ENCODE results near the gene NAP1L4.

Gene NAP1L4

GRCh38 chr11:2919188-2919587, 72.9 kb downstream of the NAP1L4 start:
- no peak overlapping the region for H3K27ac ChIP-seq (ENCODE audit: low read length)
- no peaks in the 10 kb centered on the region for H3K9me3 ChIP-seq (ENCODE audit: insufficient read depth, low read length)
- no peaks in the 10 kb centered on the region for H3K27me3 ChIP-seq (ENCODE audit: low read depth, low read length)
- H4K20me1 ChIP-seq (ENCODE audit: insufficient read depth, low read length): no peaks in the 10 kb centered on the region
- no peaks in the 10 kb centered on the region for H3K4me1 ChIP-seq (ENCODE audit: low read length)
- no peak overlapping the region for H2AFZ ChIP-seq (ENCODE audit: low read depth, low read length)
- no peaks in the 10 kb centered on the region for H3K79me2 ChIP-seq (ENCODE audit: low read length)
- TF ChIP-seq EZH2phosphoT487 (IDR thresholded peaks at IDR 0.05; ENCODE audit: low read depth): no peak
- TF ChIP-seq CTCF (IDR thresholded peaks at IDR 0.05; ENCODE audit: low read depth, low read length): no peak
- no peak overlapping the region for H3K4me2 ChIP-seq (ENCODE audit: low read length)
- H3K36me3 ChIP-seq (replicated peaks; ENCODE audit: low read depth, low read length): no peaks in the 10 kb centered on the region
- H3K9ac ChIP-seq (ENCODE audit: low read length): no peak overlapping the region
- H3K4me3 ChIP-seq (ENCODE audit: low read length): no peak overlapping the region

GRCh38 chr11:2917842-2918490, 74.2 kb downstream of the NAP1L4 start:
- no peaks in the 10 kb centered on the region for H3K4me1 ChIP-seq (ENCODE audit: low read length)
- H3K4me3 ChIP-seq (ENCODE audit: low read length): no peak overlapping the region
- no peak overlapping the region for H3K27ac ChIP-seq (ENCODE audit: low read length)
- H3K4me2 ChIP-seq (ENCODE audit: low read length): no peak overlapping the region
- no peaks in the 10 kb centered on the region for H3K36me3 ChIP-seq (replicated peaks; ENCODE audit: low read depth, low read length)
- no peaks in the 10 kb centered on the region for H3K9me3 ChIP-seq (ENCODE audit: insufficient read depth, low read length)
- TF ChIP-seq CTCF (IDR thresholded peaks at IDR 0.05; ENCODE audit: low read depth, low read length): no peak
- TF ChIP-seq EZH2phosphoT487 (IDR thresholded peaks at IDR 0.05; ENCODE audit: low read depth): no peak
- H3K9ac ChIP-seq (ENCODE audit: low read length): no peak overlapping the region
- no peaks in the 10 kb centered on the region for H3K79me2 ChIP-seq (ENCODE audit: low read length)
- no peaks in the 10 kb centered on the region for H4K20me1 ChIP-seq (ENCODE audit: insufficient read depth, low read length)
- no peak overlapping the region for H2AFZ ChIP-seq (ENCODE audit: low read depth, low read length)
- no peaks in the 10 kb centered on the region for H3K27me3 ChIP-seq (ENCODE audit: low read depth, low read length)

GRCh38 chr11:2916892-2917645, 75.1 kb downstream of the NAP1L4 start:
- no peak for TF ChIP-seq EZH2phosphoT487 (IDR thresholded peaks at IDR 0.05; ENCODE audit: low read depth)
- no peak for TF ChIP-seq CTCF (IDR thresholded peaks at IDR 0.05; ENCODE audit: low read depth, low read length)
- Histone ChIP-seq H3K4me2 (ENCODE audit: low read length) (no peak overlapping the region), H3K27me3 (ENCODE audit: low read depth, low read length) (no peaks in the 10 kb centered on the region), H4K20me1 (ENCODE audit: insufficient read depth, low read length) (no peaks in the 10 kb centered on the region), H3K27ac (ENCODE audit: low read length) (no peak overlapping the region), H3K79me2 (ENCODE audit: low read length) (no peaks in the 10 kb centered on the region), H3K9me3 (ENCODE audit: insufficient read depth, low read length) (no peaks in the 10 kb centered on the region), H3K4me3 (ENCODE audit: low read length) (no peak overlapping the region), H3K4me1 (ENCODE audit: low read length) (no peaks in the 10 kb centered on the region), H2AFZ (ENCODE audit: low read depth, low read length) (no peak overlapping the region), H3K9ac (ENCODE audit: low read length) (no peak overlapping the region), H3K36me3 (replicated peaks; ENCODE audit: low read depth, low read length) (no peaks in the 10 kb centered on the region)

- Histone ChIP-seq H4K20me1 (ENCODE audit: insufficient read depth, low read length) (no peaks in the 10 kb centered on the region), H3K4me1 (ENCODE audit: low read length) (no peaks in the 10 kb centered on the region), H3K9me3 (ENCODE audit: insufficient read depth, low read length) (no peaks in the 10 kb centered on the region), H3K27ac (ENCODE audit: low read length) (no peak overlapping the region), H3K4me3 (ENCODE audit: low read length) (no peak overlapping the region), H3K9ac (ENCODE audit: low read length) (no peak overlapping the region), H2AFZ (ENCODE audit: low read depth, low read length) (no peak overlapping the region), H3K79me2 (ENCODE audit: low read length) (no peaks in the 10 kb centered on the region), H3K36me3 (replicated peaks; ENCODE audit: low read depth, low read length) (no peaks in the 10 kb centered on the region), H3K4me2 (ENCODE audit: low read length) (no peak overlapping the region), H3K27me3 (ENCODE audit: low read depth, low read length) (no peaks in the 10 kb centered on the region)
- TF ChIP-seq EZH2phosphoT487 (IDR thresholded peaks at IDR 0.05; ENCODE audit: low read depth) (no peak), CTCF (IDR thresholded peaks at IDR 0.05; ENCODE audit: low read depth, low read length) (no peak)
Measured at GRCh38 chr11:2916114-2916891, 75.8 kb downstream of the NAP1L4 start.

Data from OCI-LY3 (cell line).